Ovary (tissue), 10 donors: ENCODE results near the gene TEKT3. TPM values are rescaled to one million over a fixed set of nuclear protein-coding genes. Genes with fewer than 3 reads are reported as not detected.
A peak's percentile ranks its signal among the peaks of the same experiment; 100 is the strongest.

Experiments used
- DNase-seq, 5 donors: peaks; one replicate each; pipeline ENCODE4 v3.0.0-alpha.2; 2019 to 2020
- H3K27ac ChIP-seq, 2 donors: fragments of 200-600 bp; one replicate each; pipeline versions ENCODE4 v1.5.1 to v1.8.0; 2019 to 2022
- H3K27me3 ChIP-seq: fragments of 200-600 bp; one replicate; pipeline ENCODE4 v1.8.0; 2022
- H3K36me3 ChIP-seq: fragments of 200-600 bp; sonication (generic); one replicate; pipeline ENCODE4 v1.5.1; 2019
- H3K4me1 ChIP-seq: one replicate; pipeline ENCODE4 v1.8.1; 2013; ENCODE audit warnings: mild to moderate bottlenecking, moderate library complexity; ENCODE audit not compliant: insufficient read depth
- H3K4me3 ChIP-seq: fragments of 200-600 bp; sonication (generic); one replicate; pipeline ENCODE4 v1.5.1; 2017
- H3K9me3 ChIP-seq, 2 donors: fragments of 200-600 bp in 1 of 2; sonication (generic) in 1 of 2; one replicate each; pipeline versions ENCODE4 v1.5.1 to v1.8.1; 2013 to 2019; ENCODE audit warnings: mild to moderate bottlenecking in 1 of 2, moderate library complexity in 1 of 2
- CTCF ChIP-seq, 3 donors: fragments of 450-650 bp in 2 of 3; fragments of 200-600 bp in 1 of 3; IDR thresholded peaks; one replicate each; pipeline versions ENCODE4 v1.5.1 to v1.8.0; 2016 to 2022; ENCODE audit warnings: antibody characterized with exemption in 3 of 3, mild to moderate bottlenecking in 1 of 3
- EP300 ChIP-seq: sonication (generic); formaldehyde crosslinking; IDR thresholded peaks from one replicate; pipeline ENCODE4 v1.6.1; 2017; ENCODE audit warnings: antibody characterized with exemption
- POLR2A ChIP-seq: fragments of 450-650 bp; IDR thresholded peaks from one replicate; pipeline ENCODE4 v1.6.1; 2017; ENCODE audit warnings: antibody characterized with exemption, mild to moderate bottlenecking, moderate library complexity
- WGBS, 3 donors: extraction: QIAGEN DNeasy Blood & Tissue Kit in 1 of 3; methylation state at CpG; one replicate each; pipeline versions ENCODE4 v1.1.5 to v1.1.7; 2013 to 2017; 5-methylcytosine and 5-hydroxymethylcytosine counted together
- intact Hi-C, 4 donors: fragments of 100-400 bp; cut with DNase I; formaldehyde crosslinking; loops; one replicate each; pipeline versions ENCODE4 v1.11.0 to v1.15.1; 2022 to 2023
- long read RNA-seq, 3 donors: library from polyadenylated mRNA in 2 of 3; unstranded in 2 of 3; transcript quantifications; one replicate each; pipeline ENCODE4 v2.0.0 and lab custom pipeline, GENCODE V29; 2021 to 2026
- polyA plus RNA-seq, 2 donors: library from polyadenylated mRNA; stranded (reverse); fragments of 200-250 nt in 1 of 2; fragments of 350-450 nt in 1 of 2; fragmentation: Illumina TruSeq in 1 of 2; extraction: RNeasy Lipid Tissue Mini Kit (QIAGEN cat#74804) in 1 of 2; gene quantifications; one replicate each; pipeline ENCODE4 v1.2.3, GENCODE V29; 2013 to 2014
- total RNA-seq, 7 donors: library from RNA; depleted of rRNA in 2 of 7; stranded (reverse); fragments of >200 nt in 2 of 7; fragmentation: NEBNext Ultra II Directional in 3 of 7; extraction: Animal tissue kit (Norgen Biotek cat#: 25700) in 3 of 7; gene quantifications; one replicate each; pipeline versions ENCODE4 v1.1.0 to v1.2.4, GENCODE V29; 2016 to 2023
- donor health status: DM: no; HTN: no; CAD: no; lungs with moderate emphysema.
- donor health status: DM: no; HTN: no; CAD: no.
- donor health status: Bipolar disorder and iron deficiency.
- donor health status: DM: yes; HTN: yes; CAD: no.
- donor health status: DM: no; HTN: no; CAD: no.
- donor health status: DM: yes; HTN: yes; CAD: no.

Gene TEKT3
- total RNA-seq (1 to 10 TPM in 6 of 7 donors, under 1 TPM in 1; 0.72 to 3.6 (median 1.6) TPM), polyA plus RNA-seq (1 to 10 TPM; 1.0 to 4.0 TPM)
- long read RNA-seq, donor 1, partial matches to known transcripts, result 0 of 1 reads
- long read RNA-seq, donor 1, other reads (novel, unspliced or antisense), result 1 of 1 reads
- long read RNA-seq, donor 2, partial matches to known transcripts, result 0 of 1 reads
- long read RNA-seq, donor 2, other reads (novel, unspliced or antisense), result 0 of 1 reads
- long read RNA-seq, donor 3, partial matches to known transcripts, result 0 of 1 reads
- long read RNA-seq, donor 3, other reads (novel, unspliced or antisense), result 1 of 1 reads

DNA sequence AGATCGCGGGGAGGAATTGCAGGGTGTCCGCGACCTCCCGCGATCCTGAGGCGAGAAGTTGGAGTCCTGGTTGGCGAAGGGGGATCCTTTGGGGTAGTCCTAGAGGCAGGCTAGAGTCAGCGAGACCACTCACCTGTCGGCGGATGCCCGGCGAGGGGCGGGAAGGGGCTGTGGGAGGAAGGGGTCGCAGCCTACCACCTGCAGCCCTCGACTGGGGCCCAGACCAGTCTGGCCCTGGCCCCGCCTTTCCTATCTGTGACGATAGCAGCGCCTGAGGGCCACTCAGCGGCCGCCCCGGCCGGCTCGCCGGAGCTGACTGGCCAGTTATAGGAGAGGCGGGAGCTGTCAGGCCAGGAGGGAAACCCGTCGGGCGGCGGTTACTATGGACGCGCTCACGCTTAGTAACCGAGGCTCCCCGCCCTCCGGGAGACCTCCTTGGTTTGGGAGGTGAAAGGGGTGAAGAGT is at the start of gene TEKT3:
Gene TEKT3 (minus strand): TSS at position 213 of the 465 bp plus-strand sequence. CDS start 10,012 bp downstream, outside the sequence.
- Histone ChIP-seq H3K27ac (no peak within 1 kb of the TSS), H3K27me3 (no peaks in the 10 kb centered on the region), H3K4me1 (peaks cover 2% of the 10 kb centered on the region), H3K9me3 (no peaks in the 10 kb centered on the region), H3K4me3 (peak within 1 kb of the TSS; percentile 50), H3K36me3 (no peaks in the 10 kb centered on the region)
- intact Hi-C loops, result loop anchor here in 1 of 4 donors (5.0 kb wide), 1 partner anchor 74 kb away; the partner anchor contains the start of gene PMP22
- peak; percentile 79 to 90 (median 84) for DNase-seq
- WGBS, 3 donors, result 0 to 1% (median 0%) methylated on average over 35 to 36 of the region's 36 CpGs
- no peak for TF ChIP-seq POLR2A
- no peak for TF ChIP-seq EP300
- no peak for TF ChIP-seq CTCF (IDR thresholded peaks at IDR 0.05)

DNA sequence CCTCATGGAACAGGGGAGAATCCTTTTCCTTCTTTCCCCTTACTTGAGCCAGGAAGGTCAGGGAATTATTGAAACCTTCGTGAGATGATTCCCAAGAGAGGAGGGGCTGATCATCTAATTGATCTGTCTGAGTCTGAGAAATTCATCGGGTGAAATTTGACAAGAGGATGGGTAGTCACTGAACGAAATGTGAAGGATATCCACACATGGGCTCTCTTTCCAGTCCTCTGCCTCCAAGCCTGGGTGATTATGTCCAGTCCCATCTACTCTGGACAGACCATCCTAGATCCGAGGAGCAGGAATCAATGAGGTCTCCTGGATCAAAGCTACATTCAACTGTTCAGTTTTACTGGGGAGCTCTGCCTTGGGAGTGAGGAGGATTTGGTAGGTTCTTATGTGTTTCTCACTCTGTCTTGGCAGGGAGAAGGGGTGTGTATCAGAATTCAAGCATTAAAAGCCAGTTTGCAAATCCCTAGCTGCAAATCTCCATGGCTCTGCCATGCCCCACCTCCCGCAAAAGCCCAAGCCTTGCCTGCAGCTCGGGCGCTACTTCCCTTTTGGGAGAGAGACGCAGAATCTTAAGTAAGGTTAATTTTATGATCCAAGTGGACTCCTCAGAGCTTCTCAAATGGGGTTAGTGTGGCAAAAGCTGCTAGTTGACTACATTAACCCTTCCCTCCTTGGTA is 47.1 kb upstream of the TEKT3 start:
- H3K36me3 ChIP-seq, result no peaks in the 10 kb centered on the region
- 87 to 91% (median 88%) methylated on average over 8 of the region's 8 CpGs for WGBS, 3 donors
- intact Hi-C loops, result no loop called here
- no peak for DNase-seq
- H3K27ac ChIP-seq, result no peak overlapping the region
- H3K9me3 ChIP-seq, result no peaks in the 10 kb centered on the region
- no peak overlapping the region for H3K4me3 ChIP-seq
- no peak for TF ChIP-seq EP300
- no peak for TF ChIP-seq POLR2A
- TF ChIP-seq CTCF (IDR thresholded peaks at IDR 0.05), result no peak
- no peaks in the 10 kb centered on the region for H3K27me3 ChIP-seq
- peaks cover 6% of the 10 kb centered on the region for H3K4me1 ChIP-seq

DNA sequence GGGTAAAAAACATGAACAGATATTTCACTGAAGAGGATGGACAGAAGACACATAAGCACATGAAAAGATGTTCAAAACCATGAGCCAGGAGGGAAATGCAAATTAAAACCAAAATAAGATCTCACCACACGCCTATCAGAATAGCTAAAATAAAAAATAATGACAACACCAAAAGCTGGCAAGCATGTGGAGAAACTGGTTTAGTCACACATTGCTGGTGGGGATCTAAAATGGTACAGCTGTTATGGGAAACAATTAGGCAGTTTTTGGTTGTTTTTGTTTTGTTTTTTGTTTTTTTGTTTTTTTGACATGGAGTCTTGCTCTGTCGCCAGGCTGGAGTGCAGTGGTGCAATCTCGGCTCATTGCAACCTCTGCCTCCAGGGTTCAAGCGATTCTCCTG is 44.7 kb upstream of the TEKT3 start:
- H3K4me3 ChIP-seq, result no peak overlapping the region
- no peaks in the 10 kb centered on the region for H3K27me3 ChIP-seq
- TF ChIP-seq POLR2A, result no peak
- no peak for TF ChIP-seq CTCF (IDR thresholded peaks at IDR 0.05)
- no peak for TF ChIP-seq EP300
- H3K27ac ChIP-seq, result no peak overlapping the region
- DNase-seq, result no peak
- peaks cover 6% of the 10 kb centered on the region for H3K4me1 ChIP-seq
- H3K36me3 ChIP-seq, result no peaks in the 10 kb centered on the region
- intact Hi-C loops, result no loop called here
- no peaks in the 10 kb centered on the region for H3K9me3 ChIP-seq
- WGBS, 3 donors, result 89 to 93% (median 92%) methylated on average over 4 of the region's 4 CpGs

DNA sequence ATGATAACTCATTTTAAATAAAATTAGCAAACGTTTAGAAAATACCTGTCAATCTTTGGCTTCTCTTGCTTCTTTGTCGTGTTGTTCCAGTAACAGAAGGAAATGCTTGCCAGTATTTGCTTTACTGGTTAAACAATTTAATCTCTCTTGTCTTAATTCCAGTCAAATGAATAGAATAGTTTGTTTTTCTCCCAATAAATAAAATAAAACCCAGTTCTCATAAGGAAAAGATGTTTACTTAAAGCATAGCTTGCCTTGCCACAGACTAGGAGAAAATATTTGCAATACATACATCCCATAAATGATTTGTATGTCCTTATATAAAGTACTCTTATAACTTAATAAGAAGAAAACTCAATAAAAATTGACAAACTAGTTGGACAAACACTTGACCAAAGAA is 43.9 kb upstream of the TEKT3 start:
- 13 to 30% (median 19%) methylated on average over 2 of the region's 2 CpGs for WGBS, 3 donors
- Histone ChIP-seq H3K4me1 (peaks cover 6% of the 10 kb centered on the region), H3K4me3 (no peak overlapping the region), H3K36me3 (no peaks in the 10 kb centered on the region), H3K27ac (no peak overlapping the region), H3K9me3 (no peaks in the 10 kb centered on the region), H3K27me3 (no peaks in the 10 kb centered on the region)
- no peak for DNase-seq
- TF ChIP-seq EP300 (no peak), POLR2A (no peak), CTCF (IDR thresholded peaks at IDR 0.05) (no peak)
- intact Hi-C loops, result no loop called here
